K562 (cell line): ENCODE measurements around the gene MTSS2. TPM values are rescaled to one million over a fixed set of nuclear protein-coding genes. Genes with fewer than 3 reads are reported as not detected.

Experiments
- ATAC-seq: fragments of 200-7000 bp; cut with Tn5 transposase; 3 replicates; pipeline ENCODE4 v1.9.1; 2020; ENCODE audit warnings: moderate library complexity
- BruUV-seq: library from RNA; stranded (reverse); fragments of 400-500 nt; replicated peaks from 2 replicates; lab custom pipeline; 2021; lab: Mats Ljungman, UMichigan
- CTCF ChIA-PET: fragments of 300-600 bp; formaldehyde crosslinking; extraction: SDS; loops from one replicate; lab custom pipeline; 2021; ENCODE audit warnings: low intra/inter-chr PET ratio; lab: Yijun Ruan, JAX
- POLR2A ChIA-PET: fragments of 300-600, 350-650 bp; sonication (Branson Sonifier 250); formaldehyde crosslinking; extraction: SDS; loops from one replicate; lab custom pipeline; 2021; ENCODE audit warnings: antibody characterized with exemption, inconsistent platforms; lab: Yijun Ruan, JAX
- DNase-seq, 4 experiments: peaks; one replicate each; pipeline versions ENCODE4 v3.0.0 to v3.0.0-alpha.2; 2011 to 2018; ENCODE audit warnings: low spot score in 3 of 4, mixed read lengths in 3 of 4; ENCODE audit errors: extremely low read depth in 1 of 4
- FAIRE-seq: peaks from 2 replicates; lab custom pipeline; 2011; peaks lifted over from hg19 to GRCh38; lab: Jason Lieb, UNC
- H2AFZ ChIP-seq: 2 replicates; pipeline ENCODE4 v1.6.0; 2011; ENCODE audit warnings: low read depth, low read length, control low read depth, inconsistent platforms
- H3K27ac ChIP-seq: fragments of 200-600 bp; 3 replicates; pipeline ENCODE4 v1.8.0; 2011; ENCODE audit warnings: low read depth, mild to moderate bottlenecking, control low read depth, inconsistent platforms, low read length, moderate library complexity, mixed read lengths; ENCODE audit errors: extremely low read depth
- H3K27me3 ChIP-seq, 2 experiments: fragments of 300-600 bp in 1 of 2; 2 replicates in 1 of 2; 3 replicates in 1 of 2; pipeline versions ENCODE4 v1.6.0 to v1.8.0; 2011; ENCODE audit warnings: inconsistent platforms in 2 of 2, low read length in 2 of 2, mild to moderate bottlenecking in 1 of 2, mixed read lengths in 1 of 2, moderate library complexity in 1 of 2; ENCODE audit not compliant: control insufficient read depth in 2 of 2, insufficient read depth in 2 of 2
- H3K36me3 ChIP-seq: fragments of 300-600 bp; 3 replicates; pipeline ENCODE4 v1.8.0; 2011; ENCODE audit warnings: mild to moderate bottlenecking, low read length, inconsistent platforms; ENCODE audit not compliant: control insufficient read depth, insufficient read depth
- H3K4me1 ChIP-seq, 2 experiments: fragments of 200-600 bp in 1 of 2; replicated peaks in 1 of 2; 2 replicates in 1 of 2; 3 replicates in 1 of 2; pipeline versions ENCODE4 v1.5.1 to v1.8.0; 2011; ENCODE audit warnings: inconsistent platforms in 2 of 2, low read length in 2 of 2, mild to moderate bottlenecking in 1 of 2, mixed read lengths in 1 of 2, moderate library complexity in 1 of 2; ENCODE audit not compliant: control insufficient read depth in 2 of 2, insufficient read depth in 2 of 2
- H3K4me2 ChIP-seq: 2 replicates; pipeline ENCODE4 v1.6.1; 2011; ENCODE audit warnings: low read length, control low read depth, inconsistent platforms, mixed read lengths; ENCODE audit not compliant: insufficient read depth
- H3K4me3 ChIP-seq: fragments of 200-600 bp; sonication (generic), shearing (Covaris generic); 2 replicates; pipeline ENCODE4 v1.5.1; 2016; ENCODE audit warnings: control low read depth, inconsistent platforms
- H3K79me2 ChIP-seq: fragments of 200-600 bp; 3 replicates; pipeline ENCODE4 v1.8.0; 2011; ENCODE audit warnings: low read length, inconsistent platforms; ENCODE audit not compliant: control insufficient read depth, insufficient read depth
- H3K9ac ChIP-seq, 2 experiments: 2 replicates each; pipeline versions ENCODE4 v1.6.0 to v1.6.1; 2011; ENCODE audit warnings: low read depth in 2 of 2, low read length in 2 of 2, control low read depth in 1 of 2, inconsistent platforms in 1 of 2, mild to moderate bottlenecking in 1 of 2, mixed read lengths in 1 of 2; ENCODE audit not compliant: insufficient read depth in 1 of 2
- H3K9me1 ChIP-seq: one replicate; pipeline ENCODE4 v1.6.0; 2011; ENCODE audit warnings: inconsistent platforms, mild to moderate bottlenecking, low read length, moderate library complexity; ENCODE audit not compliant: control insufficient read depth, insufficient read depth
- H3K9me3 ChIP-seq: replicated peaks from 2 replicates; pipeline ENCODE4 v1.5.1; 2011; ENCODE audit warnings: low read depth, low read length, inconsistent platforms; ENCODE audit not compliant: control insufficient read depth, insufficient read depth
- H4K20me1 ChIP-seq: replicated peaks from 2 replicates; pipeline ENCODE4 v1.6.1; 2011; ENCODE audit warnings: low read length, inconsistent platforms, mixed read lengths; ENCODE audit not compliant: control insufficient read depth, insufficient read depth
- DLX4 ChIP-seq: fragments of 250-450 bp; sonication (Bioruptor Pico); IDR thresholded peaks from 2 replicates; pipeline ENCODE4 v1.6.1; 2021; ENCODE audit warnings: mild to moderate bottlenecking
- ETS1 ChIP-seq: conservative IDR thresholded peaks from 2 replicates; pipeline ENCODE4 v1.6.1; 2011; ENCODE audit warnings: low read depth, mild to moderate bottlenecking, low read length; ENCODE audit not compliant: control insufficient read depth
- FIP1L1 ChIP-seq: fragments of 200-400 bp; formaldehyde crosslinking; IDR thresholded peaks from 2 replicates; pipeline ENCODE4 v1.6.1; 2018; ENCODE audit warnings: mild to moderate bottlenecking, low read depth, low read length; ENCODE audit not compliant: poor library complexity, severe bottlenecking
- GTF2F1 ChIP-seq: IDR thresholded peaks from 2 replicates; pipeline ENCODE4 v1.6.1; 2011; ENCODE audit warnings: low read depth, low read length, improper control_type of control experiment
- NFRKB ChIP-seq: fragments of 450-650 bp; IDR thresholded peaks from 2 replicates; pipeline ENCODE4 v1.6.1; 2016; ENCODE audit warnings: low read depth
- NR2F6 ChIP-seq: fragments of 450-650 bp; formaldehyde crosslinking; IDR thresholded peaks from 2 replicates; pipeline ENCODE4 v1.4.0; 2020; ENCODE audit warnings: mild to moderate bottlenecking
- RNF2 ChIP-seq: sonication (generic); IDR thresholded peaks from 2 replicates; pipeline ENCODE4 v1.6.1; 2016
- TAF7 ChIP-seq: fragments of 450-650 bp; IDR thresholded peaks from 2 replicates; pipeline ENCODE4 v1.6.1; 2016; ENCODE audit warnings: missing genetic modification characterization, missing compliant biosample characterization
- TFAM ChIP-seq: fragments of 250-450 bp; sonication (Bioruptor Pico); conservative IDR thresholded peaks from 2 replicates; pipeline ENCODE4 v1.5.0; 2021; ENCODE audit warnings: mild to moderate bottlenecking, moderate library complexity
- VEZF1 ChIP-seq: fragments of 200-800 bp; sonication (Bioruptor generic); IDR thresholded peaks from 2 replicates; pipeline ENCODE4 v1.6.1; 2017; ENCODE audit warnings: missing genetic modification characterization, missing compliant biosample characterization
- ZBTB9 ChIP-seq: fragments of 450-650 bp; formaldehyde crosslinking; IDR thresholded peaks from 2 replicates; pipeline ENCODE4 v1.4.0; 2020; ENCODE audit warnings: mild to moderate bottlenecking, moderate library complexity
- ZNF324 ChIP-seq: fragments of 250-450 bp; sonication (Bioruptor Pico); IDR thresholded peaks from 2 replicates; pipeline ENCODE4 v1.4.0; 2020; ENCODE audit warnings: mild to moderate bottlenecking
- WGBS: fragments of 100-300 bp; shearing (Covaris generic); methylation state at CpG from one replicate; pipeline ENCODE4 v1.1.6; 2016; ENCODE audit warnings: low coverage, mixed read lengths; ENCODE audit not compliant: insufficient coverage; ENCODE audit errors: missing lambda C conversion rate; 5-methylcytosine and 5-hydroxymethylcytosine counted together
- in situ Hi-C: fragments of 300-500 bp; cut with MboI; formaldehyde crosslinking; loops from 4 replicates; pipeline ENCODE4 v1.15.0; 2018; ENCODE audit warnings: inconsistent platforms, mixed read lengths
- intact Hi-C: fragments of 100-400 bp; cut with micrococcal nuclease; formaldehyde crosslinking; loops from 2 replicates; pipeline ENCODE4 v1.14.2; 2022
- polyA plus RNA-seq, 8 experiments: library from polyadenylated mRNA; depleted of rRNA in 4 of 8; stranded (reverse) in 5 of 8; unstranded in 3 of 8; fragments of >200 nt; fragmentation: Nextera tagmentation in 2 of 8; fragmentation: Illumina TruSeq in 1 of 8; extraction: Ambion mirVana in 2 of 8; extraction: Trizol in 1 of 8; gene quantifications; 2 replicates each; pipeline versions ENCODE4 v1.2.1 to v1.2.3, GENCODE V29; 2011 to 2014; ENCODE audit warnings: inconsistent platforms in 1 of 8, missing spikeins in 1 of 8
- total RNA-seq, 7 experiments: library from RNA; depleted of rRNA in 6 of 7; stranded (reverse); fragments of >200 nt in 6 of 7; fragmentation: Illumina TruSeq in 2 of 7; extraction: Trizol in 2 of 7; gene quantifications; 2 replicates each; pipeline versions ENCODE4 v1.2.1 to v1.2.3, GENCODE V29; 2011 to 2021; ENCODE audit warnings: low replicate concordance in 1 of 7
- TF ChIP-seq, protein P1 (sequence below): fragments of 450-650 bp; IDR thresholded peaks from 2 replicates; pipeline ENCODE4 v1.6.1; 2016; ENCODE audit warnings: missing biosample characterization, missing genetic modification characterization
- TF ChIP-seq, protein P2 (sequence below): fragments of 250-450 bp; sonication (Bioruptor Pico); IDR thresholded peaks from 2 replicates; pipeline ENCODE4 v1.4.0; 2020; ENCODE audit warnings: mild to moderate bottlenecking, moderate library complexity

The MTSS2 gene
- total and polyA plus RNA-seq, 9 of the 15 experiments (the other 6 are each of a cell fraction or from before 2014, with no cell fraction given): 0.11 to 60.3 (median 16.9) TPM

DNA sequence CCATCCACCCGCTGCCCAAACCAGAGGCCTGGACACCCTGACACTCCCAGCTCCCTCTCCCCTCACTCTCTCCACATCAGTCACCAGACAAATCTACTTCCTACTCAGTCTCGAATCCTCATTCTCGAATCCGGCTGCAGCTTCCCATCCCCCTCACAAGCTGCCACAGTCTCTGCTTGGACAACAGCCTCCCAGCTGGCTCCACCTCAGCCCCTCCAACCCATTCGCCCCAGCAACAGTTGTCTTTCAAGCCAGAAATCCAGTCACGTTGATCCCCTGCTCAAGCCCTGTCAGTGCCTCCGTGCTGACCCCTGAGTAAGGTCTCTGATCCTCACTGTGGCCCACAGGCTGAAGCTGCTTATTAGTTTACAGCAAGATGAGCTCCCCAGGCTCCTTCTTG, 44.2 kb upstream of the MTSS2 start:
- Histone ChIP-seq H4K20me1 (no peaks in the 10 kb centered on the region), H3K9ac (no peak overlapping the region), H3K79me2 (no peaks in the 10 kb centered on the region), H3K36me3 (peaks cover 30% of the 10 kb centered on the region; the same call in 2 of the 3 replicates), H3K27me3 (no peaks in the 10 kb centered on the region), H3K4me3 (no peak overlapping the region), H3K27ac (no peak overlapping the region), H3K4me1 (peaks cover 8 to 23% of the 10 kb centered on the region in 2 experiments; a peak in 4 of 5 replicates), H3K9me1 (peaks cover 5% of the 10 kb centered on the region), H2AFZ (no peak overlapping the region), H3K4me2 (no peak overlapping the region), H3K9me3 (no peaks in the 10 kb centered on the region)
- in situ Hi-C loops (no loop called here), intact Hi-C loops (no loop called here)
- no peak for ATAC-seq
- ChIA-PET POLR2A (no interaction called here), CTCF (no interaction called here)
- no peak for DNase-seq
- BruUV-seq: no TSS peak
- WGBS: 60% methylated on average over 4 of the region's 7 CpGs
- no peak for FAIRE-seq
- TF ChIP-seq RNF2 (no peak), ETS1 (no peak), VEZF1 (CRISPR knock-in tag) (no peak), GTF2F1 (no peak), TFAM (CRISPR knock-in tag) (no peak), TAF7 (tag) (no peak), DLX4 (CRISPR knock-in tag) (no peak), FIP1L1 (no peak), ZNF324 (CRISPR knock-in tag) (no peak), NR2F6 (CRISPR knock-in tag) (no peak), ZBTB9 (CRISPR knock-in tag) (no peak), NFRKB (no peak)
- TF ChIP-seq, protein P1, sequence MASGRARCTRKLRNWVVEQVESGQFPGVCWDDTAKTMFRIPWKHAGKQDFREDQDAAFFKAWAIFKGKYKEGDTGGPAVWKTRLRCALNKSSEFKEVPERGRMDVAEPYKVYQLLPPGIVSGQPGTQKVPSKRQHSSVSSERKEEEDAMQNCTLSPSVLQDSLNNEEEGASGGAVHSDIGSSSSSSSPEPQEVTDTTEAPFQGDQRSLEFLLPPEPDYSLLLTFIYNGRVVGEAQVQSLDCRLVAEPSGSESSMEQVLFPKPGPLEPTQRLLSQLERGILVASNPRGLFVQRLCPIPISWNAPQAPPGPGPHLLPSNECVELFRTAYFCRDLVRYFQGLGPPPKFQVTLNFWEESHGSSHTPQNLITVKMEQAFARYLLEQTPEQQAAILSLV (tag): no peak
- TF ChIP-seq, protein P2, sequence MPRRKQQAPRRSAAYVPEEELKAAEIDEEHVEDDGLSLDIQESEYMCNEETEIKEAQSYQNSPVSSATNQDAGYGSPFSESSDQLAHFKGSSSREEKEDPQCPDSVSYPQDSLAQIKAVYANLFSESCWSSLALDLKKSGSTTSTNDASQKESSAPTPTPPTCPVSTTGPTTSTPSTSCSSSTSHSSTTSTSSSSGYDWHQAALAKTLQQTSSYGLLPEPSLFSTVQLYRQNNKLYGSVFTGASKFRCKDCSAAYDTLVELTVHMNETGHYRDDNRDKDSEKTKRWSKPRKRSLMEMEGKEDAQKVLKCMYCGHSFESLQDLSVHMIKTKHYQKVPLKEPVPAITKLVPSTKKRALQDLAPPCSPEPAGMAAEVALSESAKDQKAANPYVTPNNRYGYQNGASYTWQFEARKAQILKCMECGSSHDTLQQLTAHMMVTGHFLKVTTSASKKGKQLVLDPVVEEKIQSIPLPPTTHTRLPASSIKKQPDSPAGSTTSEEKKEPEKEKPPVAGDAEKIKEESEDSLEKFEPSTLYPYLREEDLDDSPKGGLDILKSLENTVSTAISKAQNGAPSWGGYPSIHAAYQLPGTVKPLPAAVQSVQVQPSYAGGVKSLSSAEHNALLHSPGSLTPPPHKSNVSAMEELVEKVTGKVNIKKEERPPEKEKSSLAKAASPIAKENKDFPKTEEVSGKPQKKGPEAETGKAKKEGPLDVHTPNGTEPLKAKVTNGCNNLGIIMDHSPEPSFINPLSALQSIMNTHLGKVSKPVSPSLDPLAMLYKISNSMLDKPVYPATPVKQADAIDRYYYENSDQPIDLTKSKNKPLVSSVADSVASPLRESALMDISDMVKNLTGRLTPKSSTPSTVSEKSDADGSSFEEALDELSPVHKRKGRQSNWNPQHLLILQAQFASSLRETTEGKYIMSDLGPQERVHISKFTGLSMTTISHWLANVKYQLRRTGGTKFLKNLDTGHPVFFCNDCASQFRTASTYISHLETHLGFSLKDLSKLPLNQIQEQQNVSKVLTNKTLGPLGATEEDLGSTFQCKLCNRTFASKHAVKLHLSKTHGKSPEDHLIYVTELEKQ: no peak
